IMR-90 (cell line): Measurements from ENCODE around the gene UBL3.

Experiments used
- BHLHE40 ChIP-seq: fragments of 150-350 bp; IDR thresholded peaks from 2 replicates; pipeline ENCODE4 v1.6.1; 2016; ENCODE audit warnings: mild to moderate bottlenecking, low read depth, low read length
- CEBPB ChIP-seq: IDR thresholded peaks from 2 replicates; pipeline ENCODE4 v1.6.1; 2012; ENCODE audit warnings: low read depth, low read length, improper control_type of control experiment
- CHD1 ChIP-seq: IDR thresholded peaks from 2 replicates; pipeline ENCODE4 v1.6.1; 2012; ENCODE audit warnings: low read depth, low read length, improper control_type of control experiment
- MAFK ChIP-seq: IDR thresholded peaks from 2 replicates; pipeline ENCODE4 v1.6.1; 2012; ENCODE audit warnings: low read depth, low read length, improper control_type of control experiment
- MAZ ChIP-seq: IDR thresholded peaks from 2 replicates; pipeline ENCODE4 v1.6.1; 2012; ENCODE audit warnings: low read depth, mild to moderate bottlenecking, low read length, improper control_type of control experiment, moderate library complexity, borderline replicate concordance
- MXI1 ChIP-seq: IDR thresholded peaks from 2 replicates; pipeline ENCODE4 v1.6.1; 2012; ENCODE audit warnings: low read depth, mild to moderate bottlenecking, low read length, moderate library complexity, borderline replicate concordance
- POLR2A ChIP-seq: IDR thresholded peaks from 2 replicates; pipeline ENCODE4 v1.6.1; 2012; ENCODE audit warnings: mild to moderate bottlenecking, low read depth, low read length
- RAD21 ChIP-seq: IDR thresholded peaks from 2 replicates; pipeline ENCODE4 v1.6.1; 2012; ENCODE audit warnings: low read length, improper control_type of control experiment
- RFX5 ChIP-seq: IDR thresholded peaks from 2 replicates; pipeline ENCODE4 v1.8.0; 2012; ENCODE audit warnings: low read depth, mild to moderate bottlenecking, low read length, moderate library complexity
- TF ChIP-seq, protein P1 (sequence below): conservative IDR thresholded peaks from 2 replicates; pipeline ENCODE4 v1.5.1; 2012; ENCODE audit warnings: mild to moderate bottlenecking, low read depth, low read length, improper control_type of control experiment
- TF ChIP-seq, protein P2 (sequence below): fragments of 150-350 bp; IDR thresholded peaks from 2 replicates; pipeline ENCODE4 v1.6.1; 2017; ENCODE audit warnings: mild to moderate bottlenecking, antibody characterized with exemption, low read length, low read depth

DNA sequence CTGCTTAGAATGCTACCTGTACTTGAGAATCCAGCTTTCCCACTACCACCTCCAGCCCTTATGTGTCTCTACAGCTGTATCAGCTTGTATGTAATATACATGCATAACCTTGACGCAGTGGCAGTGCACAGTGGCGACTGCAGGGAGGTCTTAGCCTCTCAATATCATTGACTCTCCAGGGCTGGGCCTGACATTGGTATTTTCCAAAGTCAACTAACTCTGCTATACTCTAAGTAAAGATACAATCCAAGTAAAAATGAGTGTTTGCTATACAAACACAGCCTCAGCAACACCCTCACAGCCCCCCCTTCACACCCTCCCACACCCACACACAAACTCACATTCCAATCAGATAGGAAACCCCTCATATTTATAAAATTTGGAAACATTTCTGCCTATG is 6.7 kb upstream of the UBL3 start:
- TF ChIP-seq, protein P1, sequence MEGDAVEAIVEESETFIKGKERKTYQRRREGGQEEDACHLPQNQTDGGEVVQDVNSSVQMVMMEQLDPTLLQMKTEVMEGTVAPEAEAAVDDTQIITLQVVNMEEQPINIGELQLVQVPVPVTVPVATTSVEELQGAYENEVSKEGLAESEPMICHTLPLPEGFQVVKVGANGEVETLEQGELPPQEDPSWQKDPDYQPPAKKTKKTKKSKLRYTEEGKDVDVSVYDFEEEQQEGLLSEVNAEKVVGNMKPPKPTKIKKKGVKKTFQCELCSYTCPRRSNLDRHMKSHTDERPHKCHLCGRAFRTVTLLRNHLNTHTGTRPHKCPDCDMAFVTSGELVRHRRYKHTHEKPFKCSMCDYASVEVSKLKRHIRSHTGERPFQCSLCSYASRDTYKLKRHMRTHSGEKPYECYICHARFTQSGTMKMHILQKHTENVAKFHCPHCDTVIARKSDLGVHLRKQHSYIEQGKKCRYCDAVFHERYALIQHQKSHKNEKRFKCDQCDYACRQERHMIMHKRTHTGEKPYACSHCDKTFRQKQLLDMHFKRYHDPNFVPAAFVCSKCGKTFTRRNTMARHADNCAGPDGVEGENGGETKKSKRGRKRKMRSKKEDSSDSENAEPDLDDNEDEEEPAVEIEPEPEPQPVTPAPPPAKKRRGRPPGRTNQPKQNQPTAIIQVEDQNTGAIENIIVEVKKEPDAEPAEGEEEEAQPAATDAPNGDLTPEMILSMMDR, result no peak
- no peak for TF ChIP-seq RFX5
- no peak for TF ChIP-seq POLR2A
- TF ChIP-seq MXI1, result no peak
- no peak for TF ChIP-seq CEBPB
- TF ChIP-seq MAFK, result no peak
- TF ChIP-seq, protein P2, sequence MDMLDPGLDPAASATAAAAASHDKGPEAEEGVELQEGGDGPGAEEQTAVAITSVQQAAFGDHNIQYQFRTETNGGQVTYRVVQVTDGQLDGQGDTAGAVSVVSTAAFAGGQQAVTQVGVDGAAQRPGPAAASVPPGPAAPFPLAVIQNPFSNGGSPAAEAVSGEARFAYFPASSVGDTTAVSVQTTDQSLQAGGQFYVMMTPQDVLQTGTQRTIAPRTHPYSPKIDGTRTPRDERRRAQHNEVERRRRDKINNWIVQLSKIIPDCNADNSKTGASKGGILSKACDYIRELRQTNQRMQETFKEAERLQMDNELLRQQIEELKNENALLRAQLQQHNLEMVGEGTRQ, result no peak
- no peak for TF ChIP-seq CHD1
- TF ChIP-seq MAZ, result no peak
- TF ChIP-seq BHLHE40, result no peak
- no peak for TF ChIP-seq RAD21
